Measurements from ENCODE around the gene ZSWIM1. TPM values are rescaled to one million over a fixed set of nuclear protein-coding genes. Genes with fewer than 3 reads are reported as not detected.

Gene ZSWIM1
- total RNA-seq, 1 donor from 2014 or later = 9.0 TPM

GRCh38 chr20:45833030-45833882, 47.8 kb upstream of the ZSWIM1 start, which contains the start of gene SNX21:
Gene SNX21, plus strand, starts transcription at chr20:45833799. Its CDS starts 121 bp downstream, at chr20:45833920.
- Histone ChIP-seq H3K79me2 (ENCODE audit: insufficient read depth, low read length) (peaks cover 13% of the 10 kb centered on the region), H3K27me3 (ENCODE audit: insufficient read depth, low read length) (no peaks in the 10 kb centered on the region), H3K4me1 (ENCODE audit: insufficient read depth, low read length) (peaks cover 24% of the 10 kb centered on the region), H3K9ac (ENCODE audit: low read length) (peak within 1 kb of the TSS; percentile 75), H4K20me1 (ENCODE audit: insufficient read depth, low read length) (peaks cover 12% of the 10 kb centered on the region), H3K27ac (ENCODE audit: low read depth, low read length) (peak within 1 kb of the TSS; percentile 65), H3K4me2 (ENCODE audit: low read length) (peak within 1 kb of the TSS; percentile 91), H3K36me3 (ENCODE audit: insufficient read depth, low read length) (peaks cover 3% of the 10 kb centered on the region), H3K9me3 (ENCODE audit: insufficient read depth, low read depth, low read length) (no peaks in the 10 kb centered on the region), H2AFZ (ENCODE audit: low read depth, low read length) (peak within 1 kb of the TSS; percentile 83), H3K4me3 (ENCODE audit: insufficient read depth, low read depth, low read length) (peak within 1 kb of the TSS; percentile 71)
- H3K27me3 Mint-ChIP-seq (ENCODE audit: low read depth, unreplicated experiment) = no peaks in the 10 kb centered on the region
- peak; percentile 92 for DNase-seq (ENCODE audit: low read depth)
- peak within 1 kb of the TSS; percentile 85 for H3K4me3 Mint-ChIP-seq (ENCODE audit: unreplicated experiment)
- TF ChIP-seq, protein P1, sequence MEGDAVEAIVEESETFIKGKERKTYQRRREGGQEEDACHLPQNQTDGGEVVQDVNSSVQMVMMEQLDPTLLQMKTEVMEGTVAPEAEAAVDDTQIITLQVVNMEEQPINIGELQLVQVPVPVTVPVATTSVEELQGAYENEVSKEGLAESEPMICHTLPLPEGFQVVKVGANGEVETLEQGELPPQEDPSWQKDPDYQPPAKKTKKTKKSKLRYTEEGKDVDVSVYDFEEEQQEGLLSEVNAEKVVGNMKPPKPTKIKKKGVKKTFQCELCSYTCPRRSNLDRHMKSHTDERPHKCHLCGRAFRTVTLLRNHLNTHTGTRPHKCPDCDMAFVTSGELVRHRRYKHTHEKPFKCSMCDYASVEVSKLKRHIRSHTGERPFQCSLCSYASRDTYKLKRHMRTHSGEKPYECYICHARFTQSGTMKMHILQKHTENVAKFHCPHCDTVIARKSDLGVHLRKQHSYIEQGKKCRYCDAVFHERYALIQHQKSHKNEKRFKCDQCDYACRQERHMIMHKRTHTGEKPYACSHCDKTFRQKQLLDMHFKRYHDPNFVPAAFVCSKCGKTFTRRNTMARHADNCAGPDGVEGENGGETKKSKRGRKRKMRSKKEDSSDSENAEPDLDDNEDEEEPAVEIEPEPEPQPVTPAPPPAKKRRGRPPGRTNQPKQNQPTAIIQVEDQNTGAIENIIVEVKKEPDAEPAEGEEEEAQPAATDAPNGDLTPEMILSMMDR (IDR thresholded peaks at IDR 0.05; ENCODE audit: insufficient read depth, low read depth, low read length) = no peak
- TF ChIP-seq EZH2 (IDR thresholded peaks at IDR 0.05; ENCODE audit: insufficient read depth, low read length) = no peak
- peaks cover 8% of the 10 kb centered on the region for H3K36me3 Mint-ChIP-seq (ENCODE audit: low read depth, unreplicated experiment)
- H3K4me1 Mint-ChIP-seq (ENCODE audit: low read depth, unreplicated experiment) = peaks cover 22% of the 10 kb centered on the region
- H3K9me3 Mint-ChIP-seq (ENCODE audit: unreplicated experiment) = peaks cover 2% of the 10 kb centered on the region
- no peak for FAIRE-seq
- peak within 1 kb of the TSS; percentile 37 for H3K27ac Mint-ChIP-seq (ENCODE audit: unreplicated experiment)

GRCh38 chr20:45833883-45834796, 46.9 kb upstream of the ZSWIM1 start:
- H4K20me1 ChIP-seq (ENCODE audit: insufficient read depth, low read length) = peaks cover 12% of the 10 kb centered on the region
- TF ChIP-seq, protein P1 (IDR thresholded peaks at IDR 0.05; ENCODE audit: insufficient read depth, low read depth, low read length) = no peak
- no peak for TF ChIP-seq EZH2 (IDR thresholded peaks at IDR 0.05; ENCODE audit: insufficient read depth, low read length)
- H3K27me3 Mint-ChIP-seq (ENCODE audit: low read depth, unreplicated experiment) = no peaks in the 10 kb centered on the region
- no peaks in the 10 kb centered on the region for H3K9me3 ChIP-seq (ENCODE audit: insufficient read depth, low read depth, low read length)
- H3K36me3 ChIP-seq (ENCODE audit: insufficient read depth, low read length) = peaks cover 3% of the 10 kb centered on the region
- no peak overlapping the region for H3K27ac Mint-ChIP-seq (ENCODE audit: unreplicated experiment)
- H3K27me3 ChIP-seq (ENCODE audit: insufficient read depth, low read length) = no peaks in the 10 kb centered on the region
- peak overlapping the region; percentile 71 for H3K4me3 ChIP-seq (ENCODE audit: insufficient read depth, low read depth, low read length)
- H3K4me3 Mint-ChIP-seq (ENCODE audit: unreplicated experiment) = peak overlapping the region; percentile 74
- H3K4me2 ChIP-seq (ENCODE audit: low read length) = peak overlapping the region; percentile 91
- H3K4me1 Mint-ChIP-seq (ENCODE audit: low read depth, unreplicated experiment) = peaks cover 16% of the 10 kb centered on the region
- DNase-seq (ENCODE audit: low read depth) (peak; percentile 44), FAIRE-seq (no peak)
- H3K9ac ChIP-seq (ENCODE audit: low read length) = peak overlapping the region; percentile 75
- peak overlapping the region; percentile 83 for H2AFZ ChIP-seq (ENCODE audit: low read depth, low read length)
- peaks cover 2% of the 10 kb centered on the region for H3K9me3 Mint-ChIP-seq (ENCODE audit: unreplicated experiment)
- H3K36me3 Mint-ChIP-seq (ENCODE audit: low read depth, unreplicated experiment) = peaks cover 8% of the 10 kb centered on the region
- H3K27ac ChIP-seq (ENCODE audit: low read depth, low read length) = peak overlapping the region; percentile 65
- H3K4me1 ChIP-seq (ENCODE audit: insufficient read depth, low read length) = peaks cover 24% of the 10 kb centered on the region
- H3K79me2 ChIP-seq (ENCODE audit: insufficient read depth, low read length) = peaks cover 13% of the 10 kb centered on the region
